ENCODE data around the gene NEURL3.

- no peak for TF ChIP-seq CTCF (IDR thresholded peaks at IDR 0.05)
- TF ChIP-seq EZH2 (IDR thresholded peaks at IDR 0.05; ENCODE audit: borderline replicate concordance, insufficient read depth, low read depth, low read length, poor library complexity, severe bottlenecking), result no peak
Observed at GRCh38 chr2:96503637-96504243, 1.4 kb downstream of the NEURL3 start.

Data from B cell (primary cell).